Osteoblast (primary cell): ENCODE measurements around the gene STK32B. TPM values are rescaled to one million over a fixed set of nuclear protein-coding genes. Genes with fewer than 3 reads are reported as not detected.

Experiments used
- DNase-seq: peaks from one replicate; pipeline ENCODE4 v3.0.0; 2011; ENCODE audit warnings: low spot score, mixed read lengths; ENCODE audit not compliant: insufficient read length; ENCODE audit errors: missing footprints
- H2AFZ ChIP-seq: 2 replicates; pipeline ENCODE4 v1.6.0; 2011; ENCODE audit warnings: mild to moderate bottlenecking, low read length
- H3K27ac ChIP-seq: 2 replicates; pipeline ENCODE4 v1.5.1; 2011; ENCODE audit warnings: mild to moderate bottlenecking, low read depth, low read length, moderate library complexity
- H3K27me3 ChIP-seq: 2 replicates; pipeline ENCODE4 v1.6.0; 2012; ENCODE audit warnings: mild to moderate bottlenecking, control low read depth, inconsistent platforms, low read length, moderate library complexity; ENCODE audit not compliant: insufficient read depth
- H3K36me3 ChIP-seq: 2 replicates; pipeline ENCODE4 v1.5.1; 2011; ENCODE audit warnings: mild to moderate bottlenecking, low read length, control low read depth, moderate library complexity; ENCODE audit not compliant: insufficient read depth
- H3K4me1 ChIP-seq: 2 replicates; pipeline ENCODE4 v1.5.1; 2011; ENCODE audit warnings: mild to moderate bottlenecking, low read length, control low read depth, moderate library complexity; ENCODE audit not compliant: insufficient read depth
- H3K4me2 ChIP-seq: 2 replicates; pipeline ENCODE4 v1.6.0; 2011; ENCODE audit warnings: mild to moderate bottlenecking, low read length; ENCODE audit not compliant: insufficient read depth
- H3K4me3 ChIP-seq: fragments of 200-600 bp; sonication (generic); 3 replicates; pipeline ENCODE4 v1.5.1; 2012; ENCODE audit warnings: mild to moderate bottlenecking, low read length, inconsistent platforms; ENCODE audit not compliant: insufficient read depth
- H3K79me2 ChIP-seq: 2 replicates; pipeline ENCODE4 v1.6.0; 2012; ENCODE audit warnings: mild to moderate bottlenecking, low read length, control low read depth, inconsistent platforms; ENCODE audit not compliant: insufficient read depth
- H3K9me3 ChIP-seq: 2 replicates; pipeline ENCODE4 v1.5.1; 2011; ENCODE audit warnings: low read depth, low read length, control low read depth
- H4K20me1 ChIP-seq: 2 replicates; pipeline ENCODE4 v1.6.0; 2012; ENCODE audit warnings: mild to moderate bottlenecking, low read length, control low read depth; ENCODE audit not compliant: insufficient read depth
- CTCF ChIP-seq: IDR thresholded peaks from 2 replicates; pipeline ENCODE4 v1.5.1; 2011; ENCODE audit warnings: mild to moderate bottlenecking, low read depth, low read length, moderate library complexity; ENCODE audit errors: extremely low read depth
- total RNA-seq: library from RNA; depleted of rRNA; stranded (reverse); fragments of >200 nt; gene quantifications from 2 replicates; pipeline ENCODE4 v1.2.3, GENCODE V29; 2012

Gene STK32B
- total RNA-seq, 1 donor: 1.1 TPM

GRCh38 chr4:5399790-5400421 is 348.6 kb downstream of the STK32B start:
- Histone ChIP-seq H4K20me1 (no peaks in the 10 kb centered on the region), H3K4me1 (no peaks in the 10 kb centered on the region), H3K27me3 (no peaks in the 10 kb centered on the region), H3K36me3 (no peaks in the 10 kb centered on the region), H3K4me3 (no peak overlapping the region), H2AFZ (no peak overlapping the region), H3K4me2 (no peak overlapping the region), H3K79me2 (no peaks in the 10 kb centered on the region), H3K27ac (no peak overlapping the region), H3K9me3 (peaks cover 6% of the 10 kb centered on the region)
- TF ChIP-seq CTCF: peak; percentile 74
- no peak for DNase-seq

GRCh38 chr4:5403746-5404497 is 352.6 kb downstream of the STK32B start:
- Histone ChIP-seq H4K20me1 (no peaks in the 10 kb centered on the region), H3K9me3 (peaks cover 6% of the 10 kb centered on the region), H2AFZ (no peak overlapping the region), H3K27me3 (no peaks in the 10 kb centered on the region), H3K4me3 (no peak overlapping the region), H3K36me3 (no peaks in the 10 kb centered on the region), H3K4me1 (no peaks in the 10 kb centered on the region), H3K4me2 (no peak overlapping the region), H3K79me2 (no peaks in the 10 kb centered on the region), H3K27ac (no peak overlapping the region)
- no peak for DNase-seq
- no peak for TF ChIP-seq CTCF

DNA sequence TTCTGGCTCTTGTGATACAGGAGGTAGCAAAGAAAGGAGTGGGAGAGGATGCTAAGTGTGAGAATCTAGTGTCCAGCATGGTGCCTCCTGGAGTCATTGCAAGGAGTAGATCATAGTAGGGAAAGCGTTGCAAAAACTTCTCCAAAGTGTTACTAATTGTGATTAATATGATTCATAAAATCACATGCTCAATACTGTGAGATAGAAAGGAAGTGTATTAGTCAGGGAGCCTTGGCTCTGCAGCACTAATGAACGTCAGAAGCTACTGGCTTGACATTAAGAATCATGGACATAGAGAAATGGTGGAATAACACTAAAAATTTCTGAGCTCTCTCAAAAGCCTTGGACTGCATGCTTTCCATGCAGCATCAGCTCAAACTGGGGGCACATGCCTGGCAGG is 358.0 kb downstream of the STK32B start:
- Histone ChIP-seq H2AFZ (no peak overlapping the region), H4K20me1 (no peaks in the 10 kb centered on the region)
- no peak for DNase-seq

More for the DNA sequence above, 358.0 kb downstream of the STK32B start:
- no peaks in the 10 kb centered on the region for H3K79me2 ChIP-seq
- no peaks in the 10 kb centered on the region for H3K9me3 ChIP-seq
- no peaks in the 10 kb centered on the region for H3K27me3 ChIP-seq
- no peak overlapping the region for H3K27ac ChIP-seq
- H3K4me2 ChIP-seq: no peak overlapping the region
- no peak for TF ChIP-seq CTCF
- H3K36me3 ChIP-seq: no peaks in the 10 kb centered on the region
- no peaks in the 10 kb centered on the region for H3K4me1 ChIP-seq
- H3K4me3 ChIP-seq: no peak overlapping the region
